ENCODE results near the gene PSME1.

GRCh38 chr14:24157331-24157730 is 21.3 kb downstream of the PSME1 start:
- TF ChIP-seq CTCF (IDR thresholded peaks at IDR 0.05), result no peak
- no peak for TF ChIP-seq EZH2phosphoT487 (IDR thresholded peaks at IDR 0.05)
- no peak for TF ChIP-seq EZH2 (IDR thresholded peaks at IDR 0.05)
